ENCODE measurements around the gene PIK3R5. TPM values are rescaled to one million over a fixed set of nuclear protein-coding genes. Genes with fewer than 3 reads are reported as not detected.

The PIK3R5 gene, protein sequence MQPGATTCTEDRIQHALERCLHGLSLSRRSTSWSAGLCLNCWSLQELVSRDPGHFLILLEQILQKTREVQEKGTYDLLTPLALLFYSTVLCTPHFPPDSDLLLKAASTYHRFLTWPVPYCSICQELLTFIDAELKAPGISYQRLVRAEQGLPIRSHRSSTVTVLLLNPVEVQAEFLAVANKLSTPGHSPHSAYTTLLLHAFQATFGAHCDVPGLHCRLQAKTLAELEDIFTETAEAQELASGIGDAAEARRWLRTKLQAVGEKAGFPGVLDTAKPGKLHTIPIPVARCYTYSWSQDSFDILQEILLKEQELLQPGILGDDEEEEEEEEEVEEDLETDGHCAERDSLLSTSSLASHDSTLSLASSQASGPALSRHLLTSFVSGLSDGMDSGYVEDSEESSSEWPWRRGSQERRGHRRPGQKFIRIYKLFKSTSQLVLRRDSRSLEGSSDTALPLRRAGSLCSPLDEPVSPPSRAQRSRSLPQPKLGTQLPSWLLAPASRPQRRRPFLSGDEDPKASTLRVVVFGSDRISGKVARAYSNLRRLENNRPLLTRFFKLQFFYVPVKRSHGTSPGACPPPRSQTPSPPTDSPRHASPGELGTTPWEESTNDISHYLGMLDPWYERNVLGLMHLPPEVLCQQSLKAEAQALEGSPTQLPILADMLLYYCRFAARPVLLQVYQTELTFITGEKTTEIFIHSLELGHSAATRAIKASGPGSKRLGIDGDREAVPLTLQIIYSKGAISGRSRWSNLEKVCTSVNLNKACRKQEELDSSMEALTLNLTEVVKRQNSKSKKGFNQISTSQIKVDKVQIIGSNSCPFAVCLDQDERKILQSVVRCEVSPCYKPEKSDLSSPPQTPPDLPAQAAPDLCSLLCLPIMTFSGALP
- 10 to 100 TPM; 14.6 to 55.3 TPM for total RNA-seq
- polyA plus RNA-seq: 10 to 100 TPM; 11.7 to 70.9 TPM
- long read RNA-seq, donor 1: 0 reads
- long read RNA-seq, donor 2: 0 reads
- long read RNA-seq, donor 3: 0 reads
- long read RNA-seq, donor 4: 0 reads
- long read RNA-seq, donor 5: 0 reads

DNA sequence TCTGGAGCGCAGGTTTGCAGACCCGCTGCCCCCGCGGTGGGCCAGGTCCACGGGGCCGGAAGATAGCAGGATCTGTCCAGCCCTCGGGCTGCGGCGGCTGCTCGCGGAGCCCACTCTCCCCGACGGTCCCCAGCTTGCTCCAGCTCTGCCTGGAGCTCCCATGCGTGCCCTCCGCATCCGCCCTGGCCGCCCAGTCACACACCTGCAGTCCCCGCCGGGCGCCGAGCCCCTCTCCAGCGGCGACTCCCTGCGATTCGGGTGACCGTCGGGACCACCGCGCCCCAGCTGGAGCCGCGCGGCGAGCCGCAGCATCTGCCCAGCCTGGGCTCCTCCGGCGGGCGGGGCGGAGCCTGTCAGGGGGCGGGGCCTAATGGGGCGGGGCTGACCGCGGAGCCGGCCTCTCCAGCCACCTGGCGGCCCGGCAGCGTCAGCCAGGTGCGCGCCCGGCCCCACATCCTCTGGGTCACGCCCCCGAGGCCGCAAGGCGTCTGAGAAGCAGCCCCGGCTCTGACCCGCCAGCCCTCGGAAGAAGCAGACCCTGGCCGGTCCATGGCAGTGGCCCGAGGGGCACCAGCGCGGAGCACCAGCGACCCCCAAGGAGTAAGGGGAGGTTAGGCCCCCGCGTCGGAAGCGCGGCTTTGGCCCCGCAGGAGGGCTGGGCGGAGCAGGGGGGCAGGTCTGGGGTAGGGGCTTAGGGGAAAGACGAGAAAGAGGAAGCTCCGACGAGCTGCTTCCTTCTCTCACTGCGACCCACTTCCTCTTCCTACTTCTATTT is at the start of gene PIK3R5:
TSS of gene PIK3R5 (minus strand) at position 314 of the 775 bp plus-strand sequence. CDS start 54,213 bp downstream, outside the sequence.
- peak; percentile 84 for ATAC-seq (ENCODE audit: insufficient read depth, low FRiP score)
- peaks cover 0 to 61% (median 25%) of the 10 kb centered on the region in 3 donors for H3K27me3 ChIP-seq (ENCODE audit: control insufficient read depth in 3 of 3, insufficient read depth in 3 of 3, low read length in 2 of 3)
- H3K36me3 ChIP-seq (ENCODE audit: control insufficient read depth in 4 of 4, insufficient read depth in 4 of 4, low read length in 4 of 4): no peaks in the 10 kb centered on the region
- TF ChIP-seq, protein P1, sequence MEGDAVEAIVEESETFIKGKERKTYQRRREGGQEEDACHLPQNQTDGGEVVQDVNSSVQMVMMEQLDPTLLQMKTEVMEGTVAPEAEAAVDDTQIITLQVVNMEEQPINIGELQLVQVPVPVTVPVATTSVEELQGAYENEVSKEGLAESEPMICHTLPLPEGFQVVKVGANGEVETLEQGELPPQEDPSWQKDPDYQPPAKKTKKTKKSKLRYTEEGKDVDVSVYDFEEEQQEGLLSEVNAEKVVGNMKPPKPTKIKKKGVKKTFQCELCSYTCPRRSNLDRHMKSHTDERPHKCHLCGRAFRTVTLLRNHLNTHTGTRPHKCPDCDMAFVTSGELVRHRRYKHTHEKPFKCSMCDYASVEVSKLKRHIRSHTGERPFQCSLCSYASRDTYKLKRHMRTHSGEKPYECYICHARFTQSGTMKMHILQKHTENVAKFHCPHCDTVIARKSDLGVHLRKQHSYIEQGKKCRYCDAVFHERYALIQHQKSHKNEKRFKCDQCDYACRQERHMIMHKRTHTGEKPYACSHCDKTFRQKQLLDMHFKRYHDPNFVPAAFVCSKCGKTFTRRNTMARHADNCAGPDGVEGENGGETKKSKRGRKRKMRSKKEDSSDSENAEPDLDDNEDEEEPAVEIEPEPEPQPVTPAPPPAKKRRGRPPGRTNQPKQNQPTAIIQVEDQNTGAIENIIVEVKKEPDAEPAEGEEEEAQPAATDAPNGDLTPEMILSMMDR (IDR thresholded peaks at IDR 0.05; ENCODE audit: control extremely low read depth, extremely low read depth): no peak
- H3K9me3 ChIP-seq (ENCODE audit: control insufficient read depth in 4 of 4, insufficient read depth in 3 of 4, low read length in 3 of 4): peaks cover 0 to 5% (median 0%) of the 10 kb centered on the region in 4 donors
- peaks cover 0 to 2% (median 0%) of the 10 kb centered on the region in 5 donors for H3K4me1 ChIP-seq (ENCODE audit: control insufficient read depth in 5 of 5, insufficient read depth in 5 of 5, low read length in 5 of 5)
- DNase-seq: peak in 2 of 3 donors; percentile 10 to 52
- 2 to 3% methylated on average over 55 to 72 of the region's 72 CpGs for WGBS, 2 donors
- peak within 1 kb of the TSS in 1 of 2 donors; percentile 96 for H3K27ac ChIP-seq (ENCODE audit: low read depth in 1 of 2, low read length in 1 of 2)
- peak within 1 kb of the TSS; percentile 20 for H3K4me3 ChIP-seq
- no peak within 1 kb of the TSS for H3K9ac ChIP-seq (ENCODE audit: insufficient read depth in 1 of 2, low read length in 2 of 2)

DNA sequence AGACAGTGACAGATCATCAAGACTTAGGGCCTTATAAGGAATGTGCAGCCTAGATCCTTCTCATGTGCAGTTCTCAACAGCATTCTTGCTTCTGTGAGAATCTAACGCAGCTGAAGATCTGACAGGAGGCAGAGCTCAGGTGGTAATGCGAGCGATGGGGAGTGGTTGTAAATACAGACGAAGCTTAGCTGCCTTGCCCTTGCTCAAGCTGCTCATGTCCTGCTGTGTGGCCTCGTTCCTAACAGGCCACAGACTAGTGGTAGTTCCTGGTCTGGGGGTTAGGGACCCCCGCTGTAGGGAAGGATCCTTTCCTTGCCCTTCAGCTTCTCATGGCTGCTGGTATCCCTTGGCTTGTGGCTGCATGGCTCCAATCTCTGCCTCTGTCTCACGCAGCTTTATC is 45.5 kb upstream of the PIK3R5 start:
- TF ChIP-seq, protein P1 (IDR thresholded peaks at IDR 0.05; ENCODE audit: control extremely low read depth, extremely low read depth): no peak
- peaks cover 4 to 53% (median 13%) of the 10 kb centered on the region in 3 donors for H3K27me3 ChIP-seq (ENCODE audit: control insufficient read depth in 3 of 3, insufficient read depth in 3 of 3, low read length in 2 of 3)
- ATAC-seq (ENCODE audit: insufficient read depth, low FRiP score): no peak

DNA sequence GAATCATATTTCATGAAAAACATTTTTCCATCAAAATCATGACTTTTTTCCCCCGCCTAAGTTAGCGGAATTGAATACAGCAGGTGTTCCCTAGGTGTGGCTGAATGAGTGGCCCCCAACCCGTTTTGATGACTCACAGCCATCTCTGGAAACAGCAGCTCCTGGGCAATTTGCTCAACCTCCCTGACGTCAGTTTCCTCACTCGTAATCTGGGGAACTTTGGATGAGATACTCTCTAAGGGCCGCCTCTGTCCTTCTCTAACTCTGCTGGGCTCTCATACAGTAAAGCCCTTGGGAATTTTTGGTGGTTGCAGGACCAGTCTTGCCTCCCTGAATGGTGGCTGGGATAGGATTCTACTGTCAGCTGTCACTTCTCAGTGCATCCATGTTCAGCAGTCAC is 44.2 kb upstream of the PIK3R5 start:
- TF ChIP-seq, protein P1 (IDR thresholded peaks at IDR 0.05; ENCODE audit: control extremely low read depth, extremely low read depth): no peak
- H3K4me3 ChIP-seq: no peak overlapping the region
- H3K36me3 ChIP-seq (ENCODE audit: control insufficient read depth in 4 of 4, insufficient read depth in 4 of 4, low read length in 4 of 4): no peaks in the 10 kb centered on the region
- WGBS, 2 donors: 58 to 62% methylated on average over 6 of the region's 6 CpGs
- peaks cover 0 to 5% (median 0%) of the 10 kb centered on the region in 4 donors for H3K9me3 ChIP-seq (ENCODE audit: control insufficient read depth in 4 of 4, insufficient read depth in 3 of 4, low read length in 3 of 4)
- H3K4me1 ChIP-seq (ENCODE audit: control insufficient read depth in 5 of 5, insufficient read depth in 5 of 5, low read length in 5 of 5): no peaks in the 10 kb centered on the region
- peaks cover 12 to 63% (median 22%) of the 10 kb centered on the region in 3 donors for H3K27me3 ChIP-seq (ENCODE audit: control insufficient read depth in 3 of 3, insufficient read depth in 3 of 3, low read length in 2 of 3)
- DNase-seq (no peak), ATAC-seq (ENCODE audit: insufficient read depth, low FRiP score) (no peak)
- H3K27ac ChIP-seq (ENCODE audit: low read depth in 1 of 2, low read length in 1 of 2): no peak overlapping the region
- H3K9ac ChIP-seq (ENCODE audit: insufficient read depth in 1 of 2, low read length in 2 of 2): no peak overlapping the region

More for the DNA sequence above, 45.5 kb upstream of the PIK3R5 start:
- H3K9me3 ChIP-seq (ENCODE audit: control insufficient read depth in 4 of 4, insufficient read depth in 3 of 4, low read length in 3 of 4): peaks cover 0 to 1% (median 0%) of the 10 kb centered on the region in 4 donors
- no peak overlapping the region for H3K27ac ChIP-seq (ENCODE audit: low read depth in 1 of 2, low read length in 1 of 2)
- 86 to 91% methylated on average over 7 of the region's 7 CpGs for WGBS, 2 donors
- H3K4me3 ChIP-seq: no peak overlapping the region
- DNase-seq: no peak
- no peak overlapping the region for H3K9ac ChIP-seq (ENCODE audit: insufficient read depth in 1 of 2, low read length in 2 of 2)
- H3K4me1 ChIP-seq (ENCODE audit: control insufficient read depth in 5 of 5, insufficient read depth in 5 of 5, low read length in 5 of 5): no peaks in the 10 kb centered on the region
- H3K36me3 ChIP-seq (ENCODE audit: control insufficient read depth in 4 of 4, insufficient read depth in 4 of 4, low read length in 4 of 4): no peaks in the 10 kb centered on the region
